K562 (cell line): ENCODE results near the gene ARMC2. TPM values are rescaled to one million over a fixed set of nuclear protein-coding genes. Genes with fewer than 3 reads are reported as not detected.
"Not testable (repeated sequence)": the region's sequence is repeated elsewhere in the genome, so short reads cannot be mapped to it uniquely, and the experiment has no call there.

Source experiments
- ATAC-seq: fragments of 200-7000 bp; cut with Tn5 transposase; 3 replicates; pipeline ENCODE4 v1.9.1; 2020; ENCODE audit warnings: moderate library complexity
- BruUV-seq: library from RNA; stranded (reverse); fragments of 400-500 nt; replicated peaks from 2 replicates; lab custom pipeline; 2021; lab: Mats Ljungman, UMichigan
- CTCF ChIA-PET: fragments of 300-600 bp; formaldehyde crosslinking; extraction: SDS; loops from one replicate; lab custom pipeline; 2021; ENCODE audit warnings: low intra/inter-chr PET ratio; lab: Yijun Ruan, JAX
- POLR2A ChIA-PET: fragments of 300-600, 350-650 bp; sonication (Branson Sonifier 250); formaldehyde crosslinking; extraction: SDS; loops from one replicate; lab custom pipeline; 2021; ENCODE audit warnings: antibody characterized with exemption, inconsistent platforms; lab: Yijun Ruan, JAX
- DNase-seq, 4 experiments: peaks; one replicate each; pipeline versions ENCODE4 v3.0.0 to v3.0.0-alpha.2; 2011 to 2018; ENCODE audit warnings: low spot score in 3 of 4, mixed read lengths in 3 of 4; ENCODE audit errors: extremely low read depth in 1 of 4
- FAIRE-seq: peaks from 2 replicates; lab custom pipeline; 2011; peaks lifted over from hg19 to GRCh38; lab: Jason Lieb, UNC
- H2AFZ ChIP-seq: 2 replicates; pipeline ENCODE4 v1.6.0; 2011; ENCODE audit warnings: low read depth, low read length, control low read depth, inconsistent platforms
- H3K27ac ChIP-seq: fragments of 200-600 bp; 3 replicates; pipeline ENCODE4 v1.8.0; 2011; ENCODE audit warnings: low read depth, mild to moderate bottlenecking, control low read depth, inconsistent platforms, low read length, moderate library complexity, mixed read lengths; ENCODE audit errors: extremely low read depth
- H3K27me3 ChIP-seq, 2 experiments: fragments of 300-600 bp in 1 of 2; 2 replicates in 1 of 2; 3 replicates in 1 of 2; pipeline versions ENCODE4 v1.6.0 to v1.8.0; 2011; ENCODE audit warnings: inconsistent platforms in 2 of 2, low read length in 2 of 2, mild to moderate bottlenecking in 1 of 2, mixed read lengths in 1 of 2, moderate library complexity in 1 of 2; ENCODE audit not compliant: control insufficient read depth in 2 of 2, insufficient read depth in 2 of 2
- H3K36me3 ChIP-seq: fragments of 300-600 bp; 3 replicates; pipeline ENCODE4 v1.8.0; 2011; ENCODE audit warnings: mild to moderate bottlenecking, low read length, inconsistent platforms; ENCODE audit not compliant: control insufficient read depth, insufficient read depth
- H3K4me1 ChIP-seq, 2 experiments: fragments of 200-600 bp in 1 of 2; replicated peaks in 1 of 2; 2 replicates in 1 of 2; 3 replicates in 1 of 2; pipeline versions ENCODE4 v1.5.1 to v1.8.0; 2011; ENCODE audit warnings: inconsistent platforms in 2 of 2, low read length in 2 of 2, mild to moderate bottlenecking in 1 of 2, mixed read lengths in 1 of 2, moderate library complexity in 1 of 2; ENCODE audit not compliant: control insufficient read depth in 2 of 2, insufficient read depth in 2 of 2
- H3K4me2 ChIP-seq: 2 replicates; pipeline ENCODE4 v1.6.1; 2011; ENCODE audit warnings: low read length, control low read depth, inconsistent platforms, mixed read lengths; ENCODE audit not compliant: insufficient read depth
- H3K4me3 ChIP-seq: fragments of 200-600 bp; sonication (generic), shearing (Covaris generic); 2 replicates; pipeline ENCODE4 v1.5.1; 2016; ENCODE audit warnings: control low read depth, inconsistent platforms
- H3K79me2 ChIP-seq: fragments of 200-600 bp; 3 replicates; pipeline ENCODE4 v1.8.0; 2011; ENCODE audit warnings: low read length, inconsistent platforms; ENCODE audit not compliant: control insufficient read depth, insufficient read depth
- H3K9ac ChIP-seq, 2 experiments: 2 replicates each; pipeline versions ENCODE4 v1.6.0 to v1.6.1; 2011; ENCODE audit warnings: low read depth in 2 of 2, low read length in 2 of 2, control low read depth in 1 of 2, inconsistent platforms in 1 of 2, mild to moderate bottlenecking in 1 of 2, mixed read lengths in 1 of 2; ENCODE audit not compliant: insufficient read depth in 1 of 2
- H3K9me1 ChIP-seq: one replicate; pipeline ENCODE4 v1.6.0; 2011; ENCODE audit warnings: inconsistent platforms, mild to moderate bottlenecking, low read length, moderate library complexity; ENCODE audit not compliant: control insufficient read depth, insufficient read depth
- H3K9me3 ChIP-seq: replicated peaks from 2 replicates; pipeline ENCODE4 v1.5.1; 2011; ENCODE audit warnings: low read depth, low read length, inconsistent platforms; ENCODE audit not compliant: control insufficient read depth, insufficient read depth
- H4K20me1 ChIP-seq: replicated peaks from 2 replicates; pipeline ENCODE4 v1.6.1; 2011; ENCODE audit warnings: low read length, inconsistent platforms, mixed read lengths; ENCODE audit not compliant: control insufficient read depth, insufficient read depth
- BRF2 ChIP-seq: IDR thresholded peaks from 3 replicates; pipeline ENCODE4 v1.6.1; 2011; ENCODE audit warnings: borderline replicate concordance, mild to moderate bottlenecking; ENCODE audit not compliant: insufficient read length, insufficient read depth
- MCM3 ChIP-seq: fragments of 450-650 bp; IDR thresholded peaks from 2 replicates; pipeline ENCODE4 v1.6.1; 2016
- NR2C1 ChIP-seq, 2 experiments: fragments of 450-650 bp; IDR thresholded peaks; 2 replicates each; pipeline ENCODE4 v1.6.1; 2017; ENCODE audit warnings: mild to moderate bottlenecking in 2 of 2, antibody characterized with exemption in 1 of 2, inconsistent platforms in 1 of 2, missing compliant biosample characterization in 1 of 2, missing genetic modification characterization in 1 of 2
- TCF7L2 ChIP-seq: fragments of 150-350 bp; IDR thresholded peaks from 2 replicates; pipeline ENCODE4 v1.6.1; 2016; ENCODE audit warnings: low read depth, mild to moderate bottlenecking, low read length, moderate library complexity
- THAP12 ChIP-seq: fragments of 250-450 bp; sonication (Bioruptor Pico); IDR thresholded peaks from 2 replicates; pipeline ENCODE4 v1.9.0; 2021; ENCODE audit warnings: mild to moderate bottlenecking, inconsistent platforms
- ZNF3 ChIP-seq: fragments of 250-450 bp; sonication (Bioruptor Pico); IDR thresholded peaks from 2 replicates; pipeline ENCODE4 v1.5.0; 2021; ENCODE audit warnings: mild to moderate bottlenecking, moderate library complexity
- WGBS: fragments of 100-300 bp; shearing (Covaris generic); methylation state at CpG from one replicate; pipeline ENCODE4 v1.1.6; 2016; ENCODE audit warnings: low coverage, mixed read lengths; ENCODE audit not compliant: insufficient coverage; ENCODE audit errors: missing lambda C conversion rate; 5-methylcytosine and 5-hydroxymethylcytosine counted together
- in situ Hi-C: fragments of 300-500 bp; cut with MboI; formaldehyde crosslinking; loops from 4 replicates; pipeline ENCODE4 v1.15.0; 2018; ENCODE audit warnings: inconsistent platforms, mixed read lengths
- intact Hi-C: fragments of 100-400 bp; cut with micrococcal nuclease; formaldehyde crosslinking; loops from 2 replicates; pipeline ENCODE4 v1.14.2; 2022
- polyA plus RNA-seq, 8 experiments: library from polyadenylated mRNA; depleted of rRNA in 4 of 8; stranded (reverse) in 5 of 8; unstranded in 3 of 8; fragments of >200 nt; fragmentation: Nextera tagmentation in 2 of 8; fragmentation: Illumina TruSeq in 1 of 8; extraction: Ambion mirVana in 2 of 8; extraction: Trizol in 1 of 8; gene quantifications; 2 replicates each; pipeline versions ENCODE4 v1.2.1 to v1.2.3, GENCODE V29; 2011 to 2014; ENCODE audit warnings: inconsistent platforms in 1 of 8, missing spikeins in 1 of 8
- total RNA-seq, 7 experiments: library from RNA; depleted of rRNA in 6 of 7; stranded (reverse); fragments of >200 nt in 6 of 7; fragmentation: Illumina TruSeq in 2 of 7; extraction: Trizol in 2 of 7; gene quantifications; 2 replicates each; pipeline versions ENCODE4 v1.2.1 to v1.2.3, GENCODE V29; 2011 to 2021; ENCODE audit warnings: low replicate concordance in 1 of 7

ARMC2 gene
- total and polyA plus RNA-seq, 9 of the 15 experiments (the other 6 are each of a cell fraction or from before 2014, with no cell fraction given) = 0.14 to 3.0 (median 0.82) TPM

- CTCF ChIA-PET = no interaction called here
- 0% methylated on average over 1 of the region's 1 CpG for WGBS
- H3K4me2 ChIP-seq = no peak overlapping the region
- in situ Hi-C loops (no loop called here), intact Hi-C loops (no loop called here)
- no peaks in the 10 kb centered on the region for H3K36me3 ChIP-seq
- no peak overlapping the region for H3K4me3 ChIP-seq
- H3K79me2 ChIP-seq = no peaks in the 10 kb centered on the region
- no peak overlapping the region for H3K9ac ChIP-seq
- peaks cover 0 to 8% of the 10 kb centered on the region in 2 experiments; a peak in 3 of 5 replicates for H3K4me1 ChIP-seq
- no TSS peak for BruUV-seq
- H3K9me1 ChIP-seq = no peaks in the 10 kb centered on the region
- H2AFZ ChIP-seq = no peak overlapping the region
- H3K9me3 ChIP-seq = no peaks in the 10 kb centered on the region
- H3K27me3 ChIP-seq = no peaks in the 10 kb centered on the region; a peak in 2 of 5 replicates
- TF ChIP-seq BRF2 (no peak), ZNF3 (CRISPR knock-in tag) (no peak), MCM3 (no peak), NR2C1 (IDR thresholded peaks at IDR 0.05) (no peak), NR2C1 (tag; IDR thresholded peaks at IDR 0.05) (no peak), THAP12 (no peak), TCF7L2 (no peak)
- H4K20me1 ChIP-seq = no peaks in the 10 kb centered on the region
- FAIRE-seq (no peak), ATAC-seq (no peak), DNase-seq (no peak)
- POLR2A ChIA-PET = interaction anchor here (1.0 kb wide), 1 partner anchor 15 kb away, joined by 3 read pairs; no protein-coding TSS in a partner anchor
- H3K27ac ChIP-seq = no peak overlapping the region
These were observed 126.0 kb downstream of the ARMC2 start for GRCh38 chr6:108974201-108974600.

- H3K36me3 ChIP-seq, H3K27ac ChIP-seq, H3K9me3 ChIP-seq, in situ Hi-C loops, H3K4me2 ChIP-seq, H3K79me2 ChIP-seq, BruUV-seq, CTCF ChIA-PET, H3K9me1 ChIP-seq, intact Hi-C loops, H3K27me3 ChIP-seq, H3K9ac ChIP-seq, POLR2A ChIA-PET, DNase-seq, H3K4me1 ChIP-seq, FAIRE-seq, ATAC-seq, H4K20me1 ChIP-seq, H2AFZ ChIP-seq, H3K4me3 ChIP-seq: not testable (repeated sequence)
- 15% methylated on average over 1 of the region's 1 CpG for WGBS
These were observed 130.4 kb downstream of the ARMC2 start for GRCh38 chr6:108978638-108979037.
